BLaER1 treated with 17β-estradiol and CSF1 and Interleukin-3, amounts not matched to agents 10 nM and 100 nM (cell line): ENCODE results near the gene UBALD1.
"Not testable (repeated sequence)": the region's sequence is repeated elsewhere in the genome, so short reads cannot be mapped to it uniquely, and the experiment has no call there.

Experiments used
- H3K27ac ChIP-seq, 11 experiments: shearing (Covaris generic); formaldehyde crosslinking; 2 replicates each; pipeline ENCODE4 v1.8.1; 2022
- H3K27me3 ChIP-seq, 11 experiments: shearing (Covaris generic); formaldehyde crosslinking; 2 replicates each; pipeline ENCODE4 v1.8.1; 2022
- H3K36me3 ChIP-seq, 11 experiments: shearing (Covaris generic); formaldehyde crosslinking; 2 replicates each; pipeline ENCODE4 v1.8.1; 2022
- H3K4me1 ChIP-seq, 10 experiments: shearing (Covaris generic); formaldehyde crosslinking; 2 replicates each; pipeline ENCODE4 v1.8.1; 2022
- H3K4me2 ChIP-seq, 11 experiments: shearing (Covaris generic); formaldehyde crosslinking; 2 replicates each; pipeline ENCODE4 v1.8.1; 2022
- H3K4me3 ChIP-seq, 10 experiments: shearing (Covaris generic); formaldehyde crosslinking; 2 replicates each; pipeline ENCODE4 v1.8.1; 2022
- H3K9ac ChIP-seq, 11 experiments: shearing (Covaris generic); formaldehyde crosslinking; 2 replicates each; pipeline ENCODE4 v1.8.1; 2022
- H3K9me3 ChIP-seq, 11 experiments: shearing (Covaris generic); formaldehyde crosslinking; replicated peaks in 1 of 11; 2 replicates each; pipeline ENCODE4 v1.8.1; 2022
- H4K20me1 ChIP-seq, 11 experiments: shearing (Covaris generic); formaldehyde crosslinking; 2 replicates each; pipeline ENCODE4 v1.8.1; 2022
- Cebpa-rat ChIP-seq, 11 experiments: shearing (Covaris generic); IDR thresholded peaks; 2 replicates each; pipeline ENCODE4 v1.8.1; 2022

The UBALD1 gene

DNA sequence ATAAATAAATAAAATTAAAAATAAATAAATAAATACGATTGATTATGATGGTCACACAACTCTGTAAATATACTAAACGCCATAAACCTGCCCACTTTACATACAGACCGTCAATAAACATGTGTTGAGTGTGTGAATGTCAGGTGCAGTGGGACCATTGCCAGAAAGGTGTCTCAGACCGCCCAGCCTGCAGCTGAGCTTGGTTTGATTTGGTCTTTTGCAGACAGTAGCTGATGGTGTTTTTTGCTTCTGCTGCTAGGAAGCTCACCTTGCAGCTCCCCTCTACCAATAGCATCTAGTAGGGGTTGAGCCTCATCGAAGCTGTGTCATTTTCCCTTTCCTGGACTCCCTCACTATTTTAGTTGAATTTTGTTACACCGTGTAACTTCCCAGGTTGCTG, 23.5 kb downstream of the UBALD1 start:
- Histone ChIP-seq H3K9me3 (peaks cover 9 to 14% (median 12%) of the 10 kb centered on the region in 11 experiments; a peak in 21 of 22 replicates), H3K4me2 (peak overlapping the region in 2 of 11 experiments; percentile 60 to 70; a peak in 3 of 22 replicates), H3K4me1 (peaks cover 8 to 29% (median 23%) of the 10 kb centered on the region in 10 experiments; a peak in 18 of 20 replicates), H3K9ac (no peak overlapping the region), H3K4me3 (no peak overlapping the region), H4K20me1 (0 out of 22 replicates have a peak, but pooled peaks cover 0 to 6% (median 0%) of the 10 kb centered on the region in 11 experiments), H3K27me3 (no peaks in the 10 kb centered on the region; a peak in 1 of 22 replicates), H3K36me3 (no peaks in the 10 kb centered on the region), H3K27ac (no peak overlapping the region)
- no peak for TF ChIP-seq Cebpa-rat (IDR thresholded peaks at IDR 0.05)

DNA sequence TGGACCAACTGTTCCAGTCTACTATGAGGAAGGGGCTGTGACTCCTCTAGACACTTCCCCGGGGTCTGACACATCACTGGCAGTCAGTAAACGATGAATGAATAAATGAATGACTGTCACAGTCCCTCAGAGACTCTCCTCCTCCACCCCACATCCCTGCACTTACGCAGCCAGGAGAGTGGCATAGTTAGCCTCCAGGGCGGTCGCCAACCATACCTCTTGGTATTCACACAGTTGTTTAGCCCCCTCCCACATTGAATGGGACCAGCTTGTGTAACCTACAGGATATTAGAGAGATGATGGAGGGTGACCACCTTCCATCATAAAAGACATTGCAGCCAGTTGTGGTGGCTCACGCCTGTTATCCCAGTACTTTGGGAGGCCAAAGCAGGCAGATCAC, 25.7 kb downstream of the UBALD1 start:
- H3K36me3 ChIP-seq = no peaks in the 10 kb centered on the region
- H3K27ac ChIP-seq = no peak overlapping the region
- peaks cover 9 to 37% (median 27%) of the 10 kb centered on the region in 10 experiments; a peak in 18 of 20 replicates for H3K4me1 ChIP-seq
- no peak overlapping the region for H3K4me2 ChIP-seq
- H3K4me3 ChIP-seq = no peak overlapping the region
- H3K9me3 ChIP-seq = peaks cover 9 to 14% (median 12%) of the 10 kb centered on the region in 11 experiments; a peak in 21 of 22 replicates
- H3K27me3 ChIP-seq = no peaks in the 10 kb centered on the region; a peak in 1 of 22 replicates
- TF ChIP-seq Cebpa-rat (IDR thresholded peaks at IDR 0.05) = no peak
- no peak overlapping the region for H3K9ac ChIP-seq
- H4K20me1 ChIP-seq = 0 out of 22 replicates have a peak, but pooled peaks cover 0 to 6% (median 0%) of the 10 kb centered on the region in 11 experiments

DNA sequence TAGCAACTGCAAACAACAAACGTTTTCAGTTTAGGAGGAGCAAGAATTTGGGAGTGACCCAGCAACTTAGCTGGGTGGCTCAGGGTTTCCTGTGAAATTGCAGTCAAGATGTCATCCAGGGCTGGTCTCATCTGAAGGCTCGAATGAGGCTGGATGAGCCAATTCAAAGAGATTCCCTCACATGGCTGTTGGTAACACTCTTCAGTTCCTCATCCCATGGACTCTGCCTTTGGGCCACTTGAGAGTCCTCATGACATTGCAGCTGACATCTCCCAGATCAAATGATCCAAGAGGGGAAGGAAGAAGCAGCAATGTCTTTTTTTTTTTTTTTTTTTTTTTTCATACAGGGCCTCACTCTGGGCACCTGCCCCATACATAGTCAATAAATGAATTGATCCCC, 26.3 kb downstream of the UBALD1 start:
- Histone ChIP-seq H3K27me3 (no peaks in the 10 kb centered on the region; a peak in 1 of 22 replicates), H3K36me3 (no peaks in the 10 kb centered on the region)

DNA sequence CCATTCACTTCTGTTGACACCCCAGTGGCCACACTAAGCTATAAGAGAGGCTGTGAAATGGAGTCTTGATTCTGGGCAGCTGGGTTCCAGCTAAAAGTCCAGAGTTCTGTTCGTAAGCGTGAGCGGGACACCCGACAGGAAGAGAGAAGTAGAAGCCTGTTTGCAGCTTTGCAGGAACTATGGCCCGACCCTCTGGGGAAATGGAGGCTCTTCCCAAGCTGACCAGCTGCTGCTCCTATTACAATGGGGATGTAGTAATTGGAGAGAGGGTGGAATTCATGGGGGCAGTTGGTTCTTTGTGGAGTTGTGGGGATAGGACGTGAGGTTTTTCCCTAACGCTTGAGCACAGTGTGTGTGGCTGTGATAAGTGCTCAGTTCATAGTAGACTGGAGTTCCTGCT, 28.4 kb downstream of the UBALD1 start:
- Histone ChIP-seq H3K4me2 (no peak overlapping the region), H3K4me1 (peaks cover 0 to 17% (median 5%) of the 10 kb centered on the region in 10 experiments; a peak in 5 of 20 replicates), H3K9me3 (peaks cover 9 to 14% (median 12%) of the 10 kb centered on the region in 11 experiments; a peak in 21 of 22 replicates), H3K27ac (no peak overlapping the region), H3K36me3 (no peaks in the 10 kb centered on the region), H3K4me3 (no peak overlapping the region), H3K9ac (no peak overlapping the region), H4K20me1 (no peaks in the 10 kb centered on the region), H3K27me3 (no peaks in the 10 kb centered on the region; a peak in 1 of 22 replicates)
- no peak for TF ChIP-seq Cebpa-rat (IDR thresholded peaks at IDR 0.05)

More for the DNA sequence above, 26.3 kb downstream of the UBALD1 start:
- Histone ChIP-seq H3K4me2 (no peak overlapping the region), H3K4me1 (peaks cover 9 to 37% (median 23%) of the 10 kb centered on the region in 10 experiments; a peak in 18 of 20 replicates), H3K9me3 (peaks cover 9 to 14% (median 12%) of the 10 kb centered on the region in 11 experiments; a peak in 21 of 22 replicates), H3K27ac (no peak overlapping the region), H4K20me1 (0 out of 22 replicates have a peak, but pooled peaks cover 0 to 6% (median 0%) of the 10 kb centered on the region in 11 experiments), H3K9ac (no peak overlapping the region), H3K4me3 (no peak overlapping the region)
- TF ChIP-seq Cebpa-rat (IDR thresholded peaks at IDR 0.05) = no peak

DNA sequence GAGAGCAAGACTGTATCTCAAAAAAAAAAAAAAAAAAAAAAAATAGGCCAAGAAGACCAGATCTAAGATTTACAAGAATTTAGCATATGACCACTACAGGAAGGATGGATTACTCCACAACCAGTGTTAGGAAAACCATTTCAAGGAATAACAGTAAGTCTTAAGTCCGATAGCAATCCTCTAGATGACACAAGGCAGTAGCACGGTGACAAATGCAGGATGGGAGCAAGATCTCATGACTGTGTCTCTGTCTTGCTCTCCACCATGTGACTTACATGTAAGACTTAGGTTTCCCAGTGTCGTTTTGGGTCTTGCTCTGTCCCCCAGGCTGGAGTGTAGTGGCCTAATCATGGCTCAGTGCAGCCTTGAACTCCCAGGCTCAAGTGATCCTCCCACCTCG, 30.8 kb downstream of the UBALD1 start:
- no peaks in the 10 kb centered on the region for H4K20me1 ChIP-seq
- H3K9me3 ChIP-seq = peaks cover 9 to 13% (median 12%) of the 10 kb centered on the region in 11 experiments; a peak in 21 of 22 replicates
- no peaks in the 10 kb centered on the region; a peak in 1 of 22 replicates for H3K27me3 ChIP-seq
- H3K36me3 ChIP-seq = no peaks in the 10 kb centered on the region
- no peak overlapping the region for H3K27ac ChIP-seq
- no peak overlapping the region for H3K4me3 ChIP-seq
- peak overlapping the region in 3 of 11 experiments; percentile 2 to 30 (median 10); a peak in 4 of 22 replicates for H3K4me2 ChIP-seq
- no peak for TF ChIP-seq Cebpa-rat (IDR thresholded peaks at IDR 0.05)
- H3K9ac ChIP-seq = no peak overlapping the region
- H3K4me1 ChIP-seq = peaks cover 0 to 17% (median 5%) of the 10 kb centered on the region in 10 experiments; a peak in 5 of 20 replicates

DNA sequence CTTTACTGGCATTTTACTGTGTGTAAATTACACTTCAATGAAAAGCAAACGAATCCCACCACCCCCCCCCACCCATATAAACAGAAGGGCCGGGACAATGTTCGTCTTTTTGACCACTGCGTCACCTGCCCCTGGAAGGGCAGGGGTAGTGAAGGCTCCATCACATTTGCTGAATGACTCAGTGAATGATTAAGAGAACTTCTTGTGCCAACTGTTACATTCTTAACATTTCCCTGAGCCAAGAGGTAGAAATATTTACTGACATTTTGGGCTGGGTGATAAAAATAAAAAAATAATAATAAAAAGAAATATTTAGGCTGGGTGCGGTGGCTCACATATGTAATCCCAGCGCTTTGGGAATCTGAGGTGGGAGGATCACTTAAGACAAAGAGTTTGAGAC, 34.4 kb downstream of the UBALD1 start:
- H3K4me3 ChIP-seq = no peak overlapping the region
- H3K4me1 ChIP-seq = peaks cover 2 to 20% (median 10%) of the 10 kb centered on the region in 10 experiments
- no peaks in the 10 kb centered on the region for H3K27me3 ChIP-seq
- H3K27ac ChIP-seq = no peak overlapping the region
- TF ChIP-seq Cebpa-rat (IDR thresholded peaks at IDR 0.05) = no peak
- no peak overlapping the region for H3K9ac ChIP-seq
- no peaks in the 10 kb centered on the region for H3K9me3 ChIP-seq
- H3K36me3 ChIP-seq = no peaks in the 10 kb centered on the region
- no peaks in the 10 kb centered on the region for H4K20me1 ChIP-seq
- no peak overlapping the region for H3K4me2 ChIP-seq

DNA sequence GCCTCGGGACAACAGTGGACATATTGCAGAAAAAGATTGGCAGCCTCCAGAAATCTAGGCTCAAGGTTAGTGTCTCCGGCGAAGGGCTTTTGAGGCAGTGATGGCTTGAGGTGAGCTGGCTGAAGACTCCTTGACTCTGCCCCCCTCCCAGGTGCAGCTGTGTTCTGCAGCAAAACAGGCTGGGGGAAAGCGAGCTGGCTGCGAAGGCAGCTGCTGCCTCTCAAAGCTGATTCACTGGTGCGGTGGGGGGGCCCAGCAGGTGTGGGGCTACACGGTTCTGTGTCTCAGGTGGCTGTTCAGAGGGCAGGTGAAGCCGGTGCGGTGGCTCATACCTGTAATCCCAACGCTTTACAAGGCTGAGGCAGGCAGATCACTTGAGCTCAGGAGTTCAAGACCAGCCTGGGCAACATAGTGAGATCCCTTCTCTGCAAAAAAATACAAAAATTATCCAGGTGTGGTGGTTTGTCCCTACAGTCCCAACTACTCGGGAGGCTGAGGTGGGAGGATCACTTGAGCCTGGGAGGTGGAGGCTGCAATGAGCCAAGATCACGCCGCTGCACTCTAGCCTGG, 35.6 kb downstream of the UBALD1 start:
- no peaks in the 10 kb centered on the region for H4K20me1 ChIP-seq
- no peak overlapping the region for H3K4me3 ChIP-seq
- no peak overlapping the region for H3K4me2 ChIP-seq
- H3K27ac ChIP-seq = no peak overlapping the region
- no peak for TF ChIP-seq Cebpa-rat (IDR thresholded peaks at IDR 0.05)
- H3K9me3 ChIP-seq = no peaks in the 10 kb centered on the region
- H3K36me3 ChIP-seq = no peaks in the 10 kb centered on the region
- H3K9ac ChIP-seq = no peak overlapping the region
- H3K4me1 ChIP-seq = peaks cover 9 to 20% (median 17%) of the 10 kb centered on the region in 10 experiments
- H3K27me3 ChIP-seq = no peaks in the 10 kb centered on the region

DNA sequence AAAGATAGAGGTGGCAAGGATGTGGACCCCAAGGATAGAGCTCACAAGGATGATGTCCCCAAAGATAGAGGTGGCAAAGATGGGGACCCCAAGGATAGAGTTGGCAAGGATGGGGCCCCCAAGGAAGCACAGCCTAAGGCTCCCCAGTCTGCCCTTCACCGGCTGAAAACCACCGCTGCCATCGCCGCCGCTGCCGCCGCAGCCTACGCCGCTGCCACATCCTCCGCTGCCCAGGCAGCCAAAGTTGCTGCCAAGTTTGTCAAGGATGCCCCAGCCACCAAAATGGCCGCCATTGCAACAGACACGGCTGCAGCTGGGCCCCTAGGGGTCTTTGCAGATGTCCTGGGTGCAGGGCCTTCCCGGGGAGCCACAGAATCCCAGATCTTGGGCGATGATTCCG, 38.7 kb downstream of the UBALD1 start:
- no peak overlapping the region for H3K4me2 ChIP-seq
- H3K4me1 ChIP-seq = peaks cover 14 to 39% (median 35%) of the 10 kb centered on the region in 10 experiments
- H3K36me3 ChIP-seq = no peaks in the 10 kb centered on the region
- no peak for TF ChIP-seq Cebpa-rat (IDR thresholded peaks at IDR 0.05)
- no peak overlapping the region for H3K27ac ChIP-seq
- no peaks in the 10 kb centered on the region for H3K9me3 ChIP-seq
- no peaks in the 10 kb centered on the region for H4K20me1 ChIP-seq
- no peak overlapping the region for H3K4me3 ChIP-seq
- no peaks in the 10 kb centered on the region for H3K27me3 ChIP-seq
- no peak overlapping the region for H3K9ac ChIP-seq

DNA sequence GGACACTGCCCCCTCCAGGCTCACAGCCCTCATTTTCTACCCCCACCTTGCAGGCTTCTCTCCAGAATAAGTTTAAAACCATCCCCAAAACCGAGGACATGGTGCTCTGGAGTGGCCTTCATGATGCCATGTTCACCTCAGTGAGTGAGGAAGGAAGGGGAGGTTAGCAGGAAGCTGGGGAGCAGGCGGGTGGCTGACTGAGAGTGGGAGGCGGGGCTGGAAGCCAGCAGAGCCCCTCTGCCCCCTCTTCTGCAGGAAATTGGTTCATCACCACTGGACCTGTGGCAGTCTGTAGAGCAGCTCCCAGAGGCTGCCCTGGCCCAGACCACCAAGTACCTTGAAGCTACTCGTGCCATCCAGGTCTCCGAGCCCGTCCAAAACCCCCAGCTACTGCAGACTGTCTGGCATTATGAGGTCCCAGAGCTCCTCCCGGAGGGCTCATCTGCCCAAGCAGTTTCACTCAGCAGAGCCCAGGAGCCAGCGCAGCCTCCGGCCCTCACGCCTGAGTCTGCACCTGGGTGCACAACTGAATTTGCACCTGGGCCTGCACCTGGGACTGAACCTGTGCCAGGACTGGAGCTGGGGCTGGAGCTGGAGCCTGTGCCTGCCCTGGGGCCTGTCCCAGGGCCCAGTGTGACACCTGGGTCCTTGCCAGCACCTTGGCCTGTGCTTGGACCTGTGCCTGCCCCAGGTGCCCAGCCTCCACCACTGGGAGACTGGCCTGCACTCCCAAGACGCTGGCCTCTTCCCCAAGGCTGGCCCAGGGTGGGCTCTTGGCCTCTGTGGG, 39.6 kb downstream of the UBALD1 start:
- H4K20me1 ChIP-seq = no peaks in the 10 kb centered on the region
- H3K9me3 ChIP-seq = no peaks in the 10 kb centered on the region
- H3K36me3 ChIP-seq = no peaks in the 10 kb centered on the region
- H3K4me1 ChIP-seq = peaks cover 14 to 43% (median 36%) of the 10 kb centered on the region in 10 experiments
- no peaks in the 10 kb centered on the region for H3K27me3 ChIP-seq
- H3K27ac ChIP-seq = peak overlapping the region in 3 of 11 experiments; percentile 17 to 26 (median 18); a peak in 4 of 22 replicates
- peak overlapping the region in 1 of 10 experiments; percentile 26; a peak in 1 of 20 replicates for H3K4me3 ChIP-seq
- H3K9ac ChIP-seq = peak overlapping the region in 3 of 11 experiments; percentile 1 to 29 (median 17); a peak in 3 of 22 replicates
- TF ChIP-seq Cebpa-rat (IDR thresholded peaks at IDR 0.05) = no peak
- peak overlapping the region; percentile 39 to 83 (median 69) for H3K4me2 ChIP-seq

DNA sequence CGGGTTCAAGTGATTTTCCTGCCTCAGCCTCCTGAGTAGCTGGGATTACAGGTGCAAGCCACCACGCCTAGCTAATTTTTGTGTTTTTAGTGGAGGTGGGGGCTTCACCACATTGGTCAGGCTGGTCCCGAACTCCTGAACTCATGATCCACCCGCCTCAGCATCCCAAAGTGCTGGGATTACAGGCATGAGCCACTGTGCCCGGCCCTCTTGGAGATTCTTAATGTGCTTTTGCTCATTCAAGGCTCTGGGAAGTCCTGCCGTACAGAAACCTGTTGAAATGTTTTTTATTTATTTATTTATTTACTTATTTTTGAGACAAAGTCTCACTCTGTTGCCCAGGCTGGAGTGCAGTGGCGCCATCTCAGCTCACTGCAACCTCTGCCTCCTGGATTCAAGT, 40.8 kb downstream of the UBALD1 start:
- not testable (repeated sequence) for H3K9me3 ChIP-seq, H3K4me3 ChIP-seq, H4K20me1 ChIP-seq, H3K9ac ChIP-seq, H3K27ac ChIP-seq, H3K27me3 ChIP-seq, H3K36me3 ChIP-seq
- peaks cover 14 to 43% (median 36%) of the 10 kb centered on the region in 10 experiments for H3K4me1 ChIP-seq
- H3K4me2 ChIP-seq = peak overlapping the region in 4 of 11 experiments; percentile 62 to 83 (median 74); a peak in 2 of 22 replicates
